HL-60 (cell line): ENCODE data around the gene DNASE1.

ENCODE experiments used
- SPI1 ChIP-seq: IDR thresholded peaks from 2 replicates; pipeline ENCODE4 v1.6.1; 2012; ENCODE audit warnings: low read depth, mild to moderate bottlenecking, borderline replicate concordance
- TF ChIP-seq, protein P1 (sequence below): IDR thresholded peaks from one replicate; pipeline ENCODE4 v1.5.1; 2011; ENCODE audit warnings: low read length, control low read depth, inconsistent platforms; ENCODE audit not compliant: insufficient read depth

DNA sequence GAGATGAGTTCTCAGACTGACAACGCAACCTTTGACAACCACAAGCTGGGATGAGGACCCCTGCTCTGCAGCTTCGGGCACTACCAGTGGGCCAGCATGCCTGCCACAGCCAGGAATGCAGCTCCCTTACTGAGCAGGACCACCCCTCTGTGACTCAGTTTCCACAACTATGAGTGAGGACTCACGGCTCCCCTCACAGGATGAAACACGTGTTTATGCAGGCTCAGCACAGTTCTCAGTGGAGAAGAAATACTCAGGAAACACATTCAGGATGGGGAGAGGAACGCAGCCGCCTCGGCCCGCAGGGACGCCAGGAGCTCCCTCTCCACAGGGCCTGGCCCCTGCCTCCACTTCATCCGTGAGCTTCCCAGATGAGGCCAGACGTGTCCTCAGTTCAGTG, 14.1 kb downstream of the DNASE1 start:
- TF ChIP-seq, protein P1, sequence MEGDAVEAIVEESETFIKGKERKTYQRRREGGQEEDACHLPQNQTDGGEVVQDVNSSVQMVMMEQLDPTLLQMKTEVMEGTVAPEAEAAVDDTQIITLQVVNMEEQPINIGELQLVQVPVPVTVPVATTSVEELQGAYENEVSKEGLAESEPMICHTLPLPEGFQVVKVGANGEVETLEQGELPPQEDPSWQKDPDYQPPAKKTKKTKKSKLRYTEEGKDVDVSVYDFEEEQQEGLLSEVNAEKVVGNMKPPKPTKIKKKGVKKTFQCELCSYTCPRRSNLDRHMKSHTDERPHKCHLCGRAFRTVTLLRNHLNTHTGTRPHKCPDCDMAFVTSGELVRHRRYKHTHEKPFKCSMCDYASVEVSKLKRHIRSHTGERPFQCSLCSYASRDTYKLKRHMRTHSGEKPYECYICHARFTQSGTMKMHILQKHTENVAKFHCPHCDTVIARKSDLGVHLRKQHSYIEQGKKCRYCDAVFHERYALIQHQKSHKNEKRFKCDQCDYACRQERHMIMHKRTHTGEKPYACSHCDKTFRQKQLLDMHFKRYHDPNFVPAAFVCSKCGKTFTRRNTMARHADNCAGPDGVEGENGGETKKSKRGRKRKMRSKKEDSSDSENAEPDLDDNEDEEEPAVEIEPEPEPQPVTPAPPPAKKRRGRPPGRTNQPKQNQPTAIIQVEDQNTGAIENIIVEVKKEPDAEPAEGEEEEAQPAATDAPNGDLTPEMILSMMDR: no peak
- no peak for TF ChIP-seq SPI1
